Left renal cortex interstitium (tissue), 4 donors: Measurements from ENCODE around the gene KLHL1. TPM values are rescaled to one million over a fixed set of nuclear protein-coding genes. Genes with fewer than 3 reads are reported as not detected.
A peak's percentile ranks its signal among the peaks of the same experiment; 100 is the strongest.
"Not testable (repeated sequence)": the region's sequence is repeated elsewhere in the genome, so short reads cannot be mapped to it uniquely, and the experiment has no call there.

ENCODE experiments used
- DNase-seq, 4 donors: peaks; one replicate each; pipeline ENCODE4 v3.0.0-alpha.2; 2013; ENCODE audit warnings: low read depth in 4 of 4, low spot score in 2 of 4, missing footprints in 1 of 4
- polyA plus RNA-seq, 4 donors: library from polyadenylated mRNA; unstranded; fragments of 120-200 nt; gene quantifications; one replicate each; pipeline ENCODE4 v1.2.1, GENCODE V29; 2013; ENCODE audit not compliant: insufficient read length in 4 of 4

The KLHL1 gene
- polyA plus RNA-seq, result 1 to 10 TPM in 2 of 4 donors, under 1 TPM in 2; 0.70 to 1.1 (median 0.91) TPM

- peak in 3 of 4 donors; percentile 9 to 41 (median 28) for DNase-seq
Observed at GRCh38 chr13:70108356-70109105, at the start of gene KLHL1. Gene KLHL1, minus strand, starts transcription at chr13:70108452. Its CDS starts 753 bp downstream, at chr13:70107699.

- not testable (repeated sequence) for DNase-seq
Observed at GRCh38 chr13:70142658-70143057, 34.4 kb upstream of the KLHL1 start.

GRCh38 chr13:70128098-70128497 lies 19.8 kb upstream of the KLHL1 start:
- no peak for DNase-seq

- DNase-seq, result no peak
Observed at GRCh38 chr13:70125693-70126092, 17.4 kb upstream of the KLHL1 start.

- no peak for DNase-seq
Observed at GRCh38 chr13:70117338-70117905, 9.2 kb upstream of the KLHL1 start.

- DNase-seq, result peak in 2 of 4 donors; percentile 17 to 28
Observed at GRCh38 chr13:70107498-70108281, 562 bp downstream of the KLHL1 start, which contains the start of gene ATXN8OS. Gene ATXN8OS, plus strand, starts transcription at chr13:70107826.

GRCh38 chr13:70107125-70107497 lies 1.1 kb downstream of the KLHL1 start:
- no peak for DNase-seq

GRCh38 chr13:70104481-70104880 lies 3.8 kb downstream of the KLHL1 start:
- no peak for DNase-seq

- no peak for DNase-seq
Observed at GRCh38 chr13:70098669-70099068, 9.6 kb downstream of the KLHL1 start.

- DNase-seq, result no peak
Observed at GRCh38 chr13:70090036-70090723, 18.1 kb downstream of the KLHL1 start.

GRCh38 chr13:70088926-70089325 lies 19.3 kb downstream of the KLHL1 start:
- DNase-seq, result no peak

- no peak for DNase-seq
Observed at GRCh38 chr13:70087247-70087646, 21.0 kb downstream of the KLHL1 start.

GRCh38 chr13:70080012-70080411 lies 28.2 kb downstream of the KLHL1 start:
- DNase-seq, result no peak

GRCh38 chr13:70054572-70054971 lies 53.7 kb downstream of the KLHL1 start:
- DNase-seq, result no peak

- no peak for DNase-seq
Observed at GRCh38 chr13:70051531-70051930, 56.7 kb downstream of the KLHL1 start.

- no peak for DNase-seq
Observed at GRCh38 chr13:70043685-70044084, 64.6 kb downstream of the KLHL1 start.

GRCh38 chr13:70042193-70042592 lies 66.1 kb downstream of the KLHL1 start:
- DNase-seq, result no peak

GRCh38 chr13:70034286-70034685 lies 74.0 kb downstream of the KLHL1 start:
- no peak for DNase-seq

GRCh38 chr13:70027551-70027950 lies 80.7 kb downstream of the KLHL1 start:
- DNase-seq, result no peak

- no peak for DNase-seq
Observed at GRCh38 chr13:70023516-70023915, 84.7 kb downstream of the KLHL1 start.

GRCh38 chr13:70022646-70023045 lies 85.6 kb downstream of the KLHL1 start:
- DNase-seq, result no peak
